HepG2 (cell line): Measurements from ENCODE around the gene SLC5A10.

ENCODE experiments used
- ATF7 ChIP-seq, 2 experiments: fragments of 450-650 bp in 1 of 2; sonication (generic) in 1 of 2; formaldehyde crosslinking in 1 of 2; IDR thresholded peaks; 2 replicates each; pipeline versions ENCODE4 v1.4.0 to v1.6.1; 2016 to 2020; ENCODE audit warnings: antibody characterized with exemption in 1 of 2, mild to moderate bottlenecking in 1 of 2, missing genetic modification reagents in 1 of 2
- GLI4 ChIP-seq: sonication (generic); formaldehyde crosslinking; IDR thresholded peaks from 2 replicates; pipeline ENCODE4 v1.5.1; 2020; ENCODE audit warnings: missing genetic modification reagents, mild to moderate bottlenecking, moderate library complexity, borderline replicate concordance
- HCFC1 ChIP-seq: fragments of 150-350 bp; IDR thresholded peaks from 2 replicates; pipeline ENCODE4 v1.6.1; 2014; ENCODE audit warnings: low read depth, low read length
- JUND ChIP-seq: sonication (generic); formaldehyde crosslinking; IDR thresholded peaks from 2 replicates; pipeline ENCODE4 v1.8.0; 2022; ENCODE audit warnings: mild to moderate bottlenecking, missing genetic modification reagents
- PLRG1 ChIP-seq: fragments of 450-650 bp; conservative IDR thresholded peaks from 2 replicates; pipeline ENCODE4 v1.6.1; 2016
- SP1 ChIP-seq, 2 experiments: fragments of 450-650 bp in 1 of 2; sonication (generic) in 1 of 2; formaldehyde crosslinking in 1 of 2; IDR thresholded peaks; 2 replicates each; pipeline versions ENCODE4 v1.4.0 to v1.6.1; 2016 to 2020; ENCODE audit warnings: missing genetic modification reagents in 1 of 2
- TARDBP ChIP-seq: sonication (generic); formaldehyde crosslinking; IDR thresholded peaks from 2 replicates; pipeline ENCODE4 v1.8.0; 2022; ENCODE audit warnings: mild to moderate bottlenecking, missing genetic modification reagents

DNA sequence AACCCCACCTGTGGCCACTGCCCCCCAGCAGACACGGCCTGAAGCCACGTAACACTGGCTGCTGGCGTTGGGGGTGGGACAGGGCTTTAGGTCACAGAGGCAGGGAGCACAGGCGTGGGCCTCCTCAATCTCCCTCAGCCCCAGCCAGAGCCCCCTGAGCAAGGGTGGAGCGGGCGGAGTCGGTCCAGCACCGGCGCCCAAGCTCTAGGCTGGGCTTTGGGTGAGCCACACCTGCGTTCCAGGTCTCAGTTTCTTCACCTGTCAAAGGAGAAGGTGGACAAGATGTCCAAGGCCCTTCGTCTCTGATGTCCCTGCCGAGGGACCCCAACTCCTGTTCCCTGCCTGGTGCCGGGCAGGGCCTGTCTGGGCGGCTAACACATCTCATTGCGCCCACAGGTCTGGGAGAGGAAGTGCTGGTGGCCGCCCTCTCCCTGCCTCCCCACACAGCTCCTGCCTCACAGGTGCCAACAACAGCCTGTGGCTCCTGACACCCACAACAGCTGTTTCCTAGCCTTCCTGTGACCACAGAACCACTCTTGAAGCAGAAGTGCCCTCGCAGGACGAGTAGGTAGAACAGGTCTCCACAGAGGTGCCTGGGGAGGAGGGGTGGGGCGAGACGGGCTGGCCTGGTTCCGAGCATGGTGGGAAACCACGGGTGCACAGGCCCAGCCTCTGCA is 40.6 kb downstream of the SLC5A10 start:
- TF ChIP-seq SP1 (IDR thresholded peaks at IDR 0.05): no peak
- no peak for TF ChIP-seq SP1 (CRISPR knock-in tag; IDR thresholded peaks at IDR 0.05)
- no peak for TF ChIP-seq TARDBP (CRISPR knock-in tag)
- TF ChIP-seq JUND: no peak
- TF ChIP-seq HCFC1: no peak
- TF ChIP-seq PLRG1: no peak
- TF ChIP-seq GLI4 (CRISPR knock-in tag): no peak
- no peak for TF ChIP-seq ATF7 (IDR thresholded peaks at IDR 0.05)
- TF ChIP-seq ATF7 (CRISPR knock-in tag; IDR thresholded peaks at IDR 0.05): no peak
